A549 (cell line): ENCODE measurements around the gene CEBPE. TPM values are rescaled to one million over a fixed set of nuclear protein-coding genes. Genes with fewer than 3 reads are reported as not detected.

ENCODE experiments used
- ATAC-seq, 2 experiments: fragments of 200-7000 bp in 1 of 2; fragments of >200 bp in 1 of 2; cut with Nextera tagmentation in 1 of 2; cut with Tn5 transposase in 1 of 2; 3 replicates each; pipeline versions ENCODE4 v1.8.0 to v1.9.1; 2018 to 2020; ENCODE audit warnings: mild to moderate bottlenecking in 1 of 2, moderate library complexity in 1 of 2
- CTCF ChIA-PET: fragments of 300-600 bp; sonication (Branson Sonifier 250); formaldehyde crosslinking; extraction: SDS; loops from one replicate; lab custom pipeline; 2021; ENCODE audit warnings: antibody characterized with exemption, inconsistent platforms; lab: Yijun Ruan, JAX
- POLR2A ChIA-PET: fragments of 350-600 bp; formaldehyde crosslinking; extraction: SDS; loops from one replicate; lab custom pipeline; 2021; ENCODE audit warnings: antibody characterized with exemption, inconsistent platforms; lab: Yijun Ruan, JAX
- DNase-seq, 2 experiments: peaks; one replicate each; pipeline versions ENCODE4 v3.0.0 to v3.0.0-alpha.2; 2011 to 2016; ENCODE audit warnings: low read depth in 1 of 2, low spot score in 1 of 2
- FAIRE-seq: peaks from 2 replicates; lab custom pipeline; 2011; peaks lifted over from hg19 to GRCh38; lab: Jason Lieb, UNC
- H3K27ac ChIP-seq, 2 experiments: fragments of >200 bp; sonication (Bioruptor Twin); formaldehyde crosslinking; 3 replicates each; pipeline ENCODE4 v1.5.1; 2016 to 2017
- H3K4me1 ChIP-seq: fragments of >200 bp; sonication (Bioruptor Twin); formaldehyde crosslinking; 3 replicates; pipeline ENCODE4 v1.6.1; 2016
- H3K4me2 ChIP-seq: fragments of >200 bp; sonication (Bioruptor Twin); formaldehyde crosslinking; 3 replicates; pipeline ENCODE4 v1.6.1; 2016
- H3K4me3 ChIP-seq: fragments of >200 bp; sonication (Bioruptor Twin); formaldehyde crosslinking; 3 replicates; pipeline ENCODE4 v1.5.1; 2016
- H3K9me3 ChIP-seq: fragments of >200 bp; sonication (Bioruptor Twin); formaldehyde crosslinking; 3 replicates; pipeline ENCODE4 v1.6.1; 2016
- BCL3 ChIP-seq: fragments of >200 bp; sonication (Bioruptor Twin); formaldehyde crosslinking; IDR thresholded peaks from 3 replicates; pipeline ENCODE4 v1.6.1; 2016
- CBX2 ChIP-seq: fragments of 200-600 bp; sonication (generic); IDR thresholded peaks from 2 replicates; pipeline ENCODE4 v1.6.1; 2016; ENCODE audit warnings: low read depth, mild to moderate bottlenecking, borderline replicate concordance
- CBX8 ChIP-seq: fragments of 200-600 bp; sonication (generic); IDR thresholded peaks from 2 replicates; pipeline ENCODE4 v1.6.1; 2016
- CHD4 ChIP-seq: fragments of 200-600 bp; sonication (generic); IDR thresholded peaks from 2 replicates; pipeline ENCODE4 v1.6.1; 2016; ENCODE audit warnings: antibody characterized with exemption, mild to moderate bottlenecking, borderline replicate concordance
- CTCF ChIP-seq: fragments of >200 bp; sonication (Bioruptor Twin); formaldehyde crosslinking; IDR thresholded peaks from 3 replicates; pipeline ENCODE4 v1.5.1; 2016
- FOXS1 ChIP-seq: fragments of 250-450 bp; sonication (Bioruptor Pico); IDR thresholded peaks from 2 replicates; pipeline ENCODE4 v1.5.0; 2020; ENCODE audit warnings: mild to moderate bottlenecking, moderate library complexity
- HES2 ChIP-seq: fragments of >200 bp; sonication (Bioruptor Twin); formaldehyde crosslinking; IDR thresholded peaks from 2 replicates; pipeline ENCODE4 v1.6.1; 2016
- HEYL ChIP-seq: fragments of 250-450 bp; sonication (Bioruptor Pico); IDR thresholded peaks from 2 replicates; pipeline ENCODE4 v1.8.0; 2021; ENCODE audit warnings: mild to moderate bottlenecking, moderate library complexity
- HOXB13 ChIP-seq: fragments of 250-450 bp; sonication (Bioruptor Pico); IDR thresholded peaks from 2 replicates; pipeline ENCODE4 v1.5.0; 2020; ENCODE audit warnings: low read depth, mild to moderate bottlenecking, moderate library complexity
- HOXB5 ChIP-seq: fragments of 250-450 bp; sonication (Bioruptor Pico); IDR thresholded peaks from 2 replicates; pipeline ENCODE4 v1.5.0; 2020; ENCODE audit warnings: mild to moderate bottlenecking, moderate library complexity
- KDM1A ChIP-seq: fragments of 200-600 bp; sonication (generic); IDR thresholded peaks from 2 replicates; pipeline ENCODE4 v1.6.1; 2016; ENCODE audit warnings: low read depth, mild to moderate bottlenecking
- KDM5A ChIP-seq: fragments of 200-600 bp; sonication (generic); IDR thresholded peaks from 2 replicates; pipeline ENCODE4 v1.6.1; 2016; ENCODE audit warnings: antibody characterized with exemption, mild to moderate bottlenecking
- MAFK ChIP-seq: fragments of 450-650 bp; IDR thresholded peaks from 2 replicates; pipeline ENCODE4 v1.6.1; 2014; ENCODE audit not compliant: partially characterized antibody
- MAX ChIP-seq: IDR thresholded peaks from 2 replicates; pipeline ENCODE4 v1.6.1; 2012
- MAZ ChIP-seq: fragments of 150-350 bp; IDR thresholded peaks from 2 replicates; pipeline ENCODE4 v1.6.1; 2014; ENCODE audit warnings: antibody characterized with exemption, low read depth, low read length, borderline replicate concordance
- MYC ChIP-seq: IDR thresholded peaks from 2 replicates; pipeline ENCODE4 v1.6.1; 2012; ENCODE audit warnings: mild to moderate bottlenecking, inconsistent platforms, low read length, improper control_type of control experiment, borderline replicate concordance
- POLR2A ChIP-seq: IDR thresholded peaks from 2 replicates; pipeline ENCODE4 v1.6.1; 2012; ENCODE audit warnings: mild to moderate bottlenecking, low read length
- RFX5 ChIP-seq: fragments of 450-650 bp; IDR thresholded peaks from 2 replicates; pipeline ENCODE4 v1.7.1; 2014; ENCODE audit warnings: antibody characterized with exemption, mild to moderate bottlenecking, moderate library complexity
- TFCP2L1 ChIP-seq: fragments of 250-450 bp; sonication (Bioruptor Pico); IDR thresholded peaks from 2 replicates; pipeline ENCODE4 v1.5.0; 2021; ENCODE audit warnings: mild to moderate bottlenecking
- USF2 ChIP-seq: fragments of 450-650 bp; IDR thresholded peaks from 2 replicates; pipeline ENCODE4 v1.6.1; 2014; ENCODE audit warnings: antibody characterized with exemption
- ZFP36 ChIP-seq: fragments of 450-650 bp; IDR thresholded peaks from 2 replicates; pipeline ENCODE4 v1.6.1; 2014; ENCODE audit warnings: borderline replicate concordance; ENCODE audit not compliant: partially characterized antibody
- ZSCAN20 ChIP-seq: fragments of 250-450 bp; sonication (Bioruptor Pico); IDR thresholded peaks from 2 replicates; pipeline ENCODE4 v1.8.0; 2022; ENCODE audit warnings: mild to moderate bottlenecking, moderate library complexity
- WGBS: methylation state at CpG from one replicate; pipeline ENCODE4 v1.1.6; 2017; ENCODE audit errors: missing lambda C conversion rate; 5-methylcytosine and 5-hydroxymethylcytosine counted together
- polyA plus RNA-seq, 4 experiments: library from polyadenylated mRNA; depleted of rRNA in 3 of 4; stranded (reverse); fragments of >200 nt; fragmentation: RNase III in 1 of 4; extraction: RNeasy Plus Mini Kit Qiagen cat#74134 plus additional on column Dnase treatment in 1 of 4; gene quantifications; 2 replicates in 3 of 4; 3 replicates in 1 of 4; pipeline ENCODE4 v1.2.3, GENCODE V29; 2011 to 2017

Gene CEBPE
- polyA plus RNA-seq, 2 of the 4 experiments (the other 2 are of a cell fraction) = 0.05 TPM; not detected in 1

DNA sequence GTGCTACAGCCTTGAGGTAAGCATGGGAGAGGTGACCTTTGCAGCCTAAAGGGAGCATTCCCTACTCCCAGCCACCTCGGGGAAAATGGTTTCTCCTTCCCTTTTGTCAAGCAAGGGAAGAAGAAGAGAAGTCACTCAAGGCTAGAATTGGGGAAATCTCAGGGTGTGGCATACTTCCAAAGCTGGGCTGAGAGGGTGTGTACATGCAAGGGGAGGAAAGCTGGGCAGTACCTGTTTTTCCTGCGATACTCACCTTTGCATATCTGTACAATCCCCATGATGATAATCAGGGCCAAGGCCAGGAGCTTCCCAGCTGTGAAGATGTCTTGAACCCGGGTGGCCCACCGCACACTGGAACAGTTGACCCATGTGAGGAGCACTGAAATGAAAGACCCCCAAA, 23.8 kb upstream of the CEBPE start:
- ChIA-PET CTCF (interaction anchor here (0.7 to 12.5 kb wide), 3 partner anchors 22 to 44 kb away, joined by 3 to 80 read pairs (median 33); partner anchors contain the start of gene CEBPE), POLR2A (no interaction called here)
- Histone ChIP-seq H3K4me1 (peaks cover 34% of the 10 kb centered on the region), H3K4me2 (no peak overlapping the region), H3K4me3 (no peak overlapping the region), H3K27ac (peak overlapping the region; percentile 0 to 21; a peak in 3 of 6 replicates), H3K9me3 (no peaks in the 10 kb centered on the region)
- WGBS = 74% methylated on average over 4 of the region's 4 CpGs
- DNase-seq (no peak), FAIRE-seq (no peak), ATAC-seq (no peak)
- TF ChIP-seq HEYL (CRISPR knock-in tag) = no peak
- no peak for TF ChIP-seq HES2
- no peak for TF ChIP-seq TFCP2L1 (CRISPR knock-in tag)
- no peak for TF ChIP-seq ZSCAN20 (CRISPR knock-in tag)
- TF ChIP-seq MYC = no peak
- TF ChIP-seq KDM5A = no peak
- no peak for TF ChIP-seq CHD4
- no peak for TF ChIP-seq MAX
- TF ChIP-seq HOXB13 (CRISPR knock-in tag) = no peak
- TF ChIP-seq MAZ = no peak

GRCh38 chr14:23141706-23142444, 22.8 kb upstream of the CEBPE start:
- CTCF ChIA-PET = interaction anchor here (1.6 to 12.5 kb wide), 3 partner anchors 13 to 45 kb away, joined by 5 to 80 read pairs (median 33); partner anchors contain the start of gene CEBPE
- WGBS = 47% methylated on average over 7 of the region's 7 CpGs

GRCh38 chr14:23140371-23140770, 21.3 kb upstream of the CEBPE start:
- ATAC-seq (no peak), FAIRE-seq (no peak), DNase-seq (no peak)
- Histone ChIP-seq H3K27ac (no peak overlapping the region), H3K4me3 (no peak overlapping the region), H3K9me3 (no peaks in the 10 kb centered on the region), H3K4me2 (no peak overlapping the region), H3K4me1 (peaks cover 10% of the 10 kb centered on the region; the same call in 2 of the 3 replicates)
- CTCF ChIA-PET = interaction anchor here (1.6 to 12.5 kb wide), 3 partner anchors 11 to 47 kb away, joined by 5 to 80 read pairs (median 33); partner anchors contain the start of gene CEBPE
- POLR2A ChIA-PET = no interaction called here
- TF ChIP-seq RFX5 (no peak), CBX2 (no peak), ZFP36 (no peak), HES2 (no peak), KDM1A (no peak), BCL3 (no peak), CTCF (no peak), CBX8 (no peak), HOXB5 (no peak), POLR2A (no peak)
- 78% methylated on average over 6 of the region's 6 CpGs for WGBS

More at GRCh38 chr14:23141706-23142444, 22.8 kb upstream of the CEBPE start:
- POLR2A ChIA-PET = no interaction called here
- DNase-seq (peak; percentile 34 to 53), FAIRE-seq (no peak), ATAC-seq (peak; percentile 62 to 70; a peak in 5 of 6 replicates)
- TF ChIP-seq MAFK (peak; percentile 18), FOXS1 (CRISPR knock-in tag) (no peak), KDM5A (no peak), TFCP2L1 (CRISPR knock-in tag) (no peak), USF2 (peak; percentile 31; the same call in 1 of the 2 replicates)
- Histone ChIP-seq H3K4me3 (no peak overlapping the region), H3K4me2 (peak overlapping the region; percentile 18; the same call in 2 of the 3 replicates), H3K4me1 (peaks cover 25% of the 10 kb centered on the region), H3K27ac (peak overlapping the region in 1 of 2 experiments; percentile 49; a peak in 2 of 6 replicates), H3K9me3 (no peaks in the 10 kb centered on the region)
